Omental fat pad (tissue), 4 donors: Measurements from ENCODE around the gene ABL1. TPM values are rescaled to one million over a fixed set of nuclear protein-coding genes. Genes with fewer than 3 reads are reported as not detected.

Experiments used
- ATAC-seq: fragments of 150-250 bp; one replicate; pipeline ENCODE4 v1.9.1; 2016; ENCODE audit warnings: mild to moderate bottlenecking, moderate library complexity; ENCODE audit not compliant: low FRiP score
- DNase-seq: peaks from one replicate; pipeline ENCODE4 v3.0.0-alpha.2; 2019; ENCODE audit warnings: low spot score
- total RNA-seq, 4 donors: library from RNA; depleted of rRNA; stranded (reverse); fragments of >200 nt; gene quantifications; one replicate each; pipeline ENCODE4 v1.1.0, GENCODE V29; 2016
- TF ChIP-seq, protein P1 (sequence below), 3 donors: fragments of 450-650 bp; IDR thresholded peaks; one replicate each; pipeline ENCODE4 v1.5.1; 2016 to 2017; ENCODE audit warnings: antibody characterized with exemption in 3 of 3, mild to moderate bottlenecking in 3 of 3, moderate library complexity in 2 of 3

Gene ABL1
- total RNA-seq, 4 donors from 2014 or later = 48.8 to 82.8 (median 75.3) TPM

DNA sequence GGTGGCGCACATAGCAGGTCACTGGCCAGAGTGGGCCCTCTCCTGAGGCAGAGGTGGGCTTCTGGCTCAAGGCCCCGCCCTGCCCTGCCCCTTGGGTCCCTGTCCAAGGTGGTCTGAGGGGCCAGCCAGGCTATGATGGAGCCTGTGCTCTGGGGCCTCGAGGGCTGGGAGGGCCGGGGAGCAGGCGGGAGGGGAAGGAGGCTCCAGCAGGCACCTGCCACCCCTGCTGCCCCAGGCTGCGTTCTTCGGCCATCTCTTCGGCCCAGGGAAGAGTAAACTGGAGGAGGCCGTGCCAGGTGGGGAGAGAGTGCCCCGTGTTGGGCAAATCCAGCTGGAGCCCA, 89.4 kb downstream of the ABL1 start:
- TF ChIP-seq, protein P1, sequence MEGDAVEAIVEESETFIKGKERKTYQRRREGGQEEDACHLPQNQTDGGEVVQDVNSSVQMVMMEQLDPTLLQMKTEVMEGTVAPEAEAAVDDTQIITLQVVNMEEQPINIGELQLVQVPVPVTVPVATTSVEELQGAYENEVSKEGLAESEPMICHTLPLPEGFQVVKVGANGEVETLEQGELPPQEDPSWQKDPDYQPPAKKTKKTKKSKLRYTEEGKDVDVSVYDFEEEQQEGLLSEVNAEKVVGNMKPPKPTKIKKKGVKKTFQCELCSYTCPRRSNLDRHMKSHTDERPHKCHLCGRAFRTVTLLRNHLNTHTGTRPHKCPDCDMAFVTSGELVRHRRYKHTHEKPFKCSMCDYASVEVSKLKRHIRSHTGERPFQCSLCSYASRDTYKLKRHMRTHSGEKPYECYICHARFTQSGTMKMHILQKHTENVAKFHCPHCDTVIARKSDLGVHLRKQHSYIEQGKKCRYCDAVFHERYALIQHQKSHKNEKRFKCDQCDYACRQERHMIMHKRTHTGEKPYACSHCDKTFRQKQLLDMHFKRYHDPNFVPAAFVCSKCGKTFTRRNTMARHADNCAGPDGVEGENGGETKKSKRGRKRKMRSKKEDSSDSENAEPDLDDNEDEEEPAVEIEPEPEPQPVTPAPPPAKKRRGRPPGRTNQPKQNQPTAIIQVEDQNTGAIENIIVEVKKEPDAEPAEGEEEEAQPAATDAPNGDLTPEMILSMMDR (IDR thresholded peaks at IDR 0.05) = no peak
- no peak for DNase-seq
- no peak for ATAC-seq

DNA sequence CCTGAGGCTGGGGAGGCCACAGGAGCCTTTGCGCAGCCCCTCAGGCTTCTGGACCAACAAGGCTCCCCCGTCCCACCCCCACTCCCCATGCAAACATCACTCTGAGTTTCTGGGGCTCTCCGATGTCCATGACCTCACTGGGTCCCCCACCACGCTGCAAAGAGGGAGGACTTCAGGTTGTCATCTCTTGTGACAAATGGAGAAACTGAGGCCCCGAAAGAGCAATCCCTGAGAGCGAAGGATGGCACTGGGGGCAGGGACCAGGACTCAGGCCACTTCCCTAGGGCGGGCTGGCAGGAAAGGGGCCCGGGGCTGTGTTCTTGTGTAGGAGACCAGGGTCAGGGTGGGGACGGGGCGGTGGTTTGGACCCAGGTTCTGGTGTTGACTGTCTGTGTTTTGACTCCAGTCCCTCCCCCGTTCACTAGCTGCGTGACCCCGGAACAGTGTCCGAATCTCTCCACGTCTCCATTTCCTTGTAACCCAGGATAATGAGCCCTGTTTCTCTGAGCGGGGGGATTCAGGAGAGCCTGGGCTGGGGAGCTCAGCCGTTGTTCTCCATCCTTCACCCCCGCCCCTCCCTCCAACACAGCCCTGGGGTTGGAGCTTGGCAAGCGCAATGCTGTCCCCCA, 90.1 kb downstream of the ABL1 start:
- DNase-seq (no peak), ATAC-seq (no peak)
- TF ChIP-seq, protein P1 (IDR thresholded peaks at IDR 0.05) = no peak

DNA sequence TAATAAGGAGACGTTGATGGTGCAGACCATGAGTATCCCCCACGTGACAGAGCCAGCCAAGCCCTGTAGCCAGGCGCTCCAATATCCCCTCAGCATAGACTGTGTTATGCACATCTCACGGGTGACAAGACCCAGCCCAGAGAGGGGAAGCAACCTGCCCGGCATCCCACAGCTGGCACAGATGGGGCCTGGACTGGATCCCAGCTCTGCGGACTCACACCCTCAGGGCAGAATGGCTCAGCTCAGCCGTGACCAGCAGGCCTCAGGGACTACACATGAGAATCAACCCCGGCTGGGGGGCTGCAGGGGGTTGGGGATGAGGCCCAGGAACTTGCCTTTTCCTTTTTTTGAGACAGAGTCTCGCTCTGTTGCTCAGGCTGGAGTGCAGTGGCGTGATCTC, 92.3 kb downstream of the ABL1 start:
- TF ChIP-seq, protein P1 (IDR thresholded peaks at IDR 0.05) = no peak
- DNase-seq = no peak
- no peak for ATAC-seq

DNA sequence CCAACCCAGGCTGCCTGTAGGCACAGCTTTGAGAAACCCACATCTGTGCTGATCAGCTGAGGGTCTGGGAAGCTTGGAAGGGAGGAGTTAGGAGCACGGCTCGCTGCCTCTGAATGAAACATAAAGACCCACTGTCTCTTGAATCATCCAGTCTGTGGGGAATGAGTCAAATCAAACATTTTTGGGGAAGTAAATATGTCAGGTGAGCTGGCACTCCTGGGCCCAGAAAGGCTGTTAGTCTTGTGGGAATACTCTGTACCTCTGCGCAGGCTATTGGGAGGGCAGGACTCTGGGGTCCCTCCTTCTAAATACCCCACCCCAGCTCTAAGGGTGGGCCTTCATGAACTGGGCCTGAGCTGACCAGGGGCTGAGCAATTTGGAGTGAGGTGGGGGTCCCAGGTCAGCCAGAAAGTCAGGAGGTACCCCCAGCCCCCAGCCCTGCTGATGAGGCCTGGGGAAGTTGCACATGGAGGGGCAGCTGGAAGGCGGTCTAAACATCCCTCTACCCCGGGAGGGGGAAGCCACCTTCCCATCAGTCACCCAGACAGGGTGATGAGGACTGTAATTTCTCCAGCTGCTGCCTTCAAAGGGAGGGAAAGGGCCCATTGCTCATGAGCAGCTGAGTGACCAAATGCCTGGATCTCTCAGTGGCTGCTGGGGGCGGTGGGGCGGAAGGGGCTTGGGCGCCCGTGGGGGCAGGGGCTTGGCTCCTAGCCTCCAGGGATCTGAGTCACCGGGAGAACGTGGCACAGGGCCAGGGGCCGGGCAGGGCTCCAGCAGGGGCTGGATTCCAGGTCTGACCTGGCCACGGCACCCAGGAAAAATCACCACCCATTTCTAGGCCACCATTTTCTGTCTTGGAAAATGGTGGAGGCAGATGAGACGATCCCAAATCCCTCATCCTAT, 93.2 kb downstream of the ABL1 start:
- peak; percentile 68 for ATAC-seq
- TF ChIP-seq, protein P1 (IDR thresholded peaks at IDR 0.05) = no peak
- DNase-seq = no peak

DNA sequence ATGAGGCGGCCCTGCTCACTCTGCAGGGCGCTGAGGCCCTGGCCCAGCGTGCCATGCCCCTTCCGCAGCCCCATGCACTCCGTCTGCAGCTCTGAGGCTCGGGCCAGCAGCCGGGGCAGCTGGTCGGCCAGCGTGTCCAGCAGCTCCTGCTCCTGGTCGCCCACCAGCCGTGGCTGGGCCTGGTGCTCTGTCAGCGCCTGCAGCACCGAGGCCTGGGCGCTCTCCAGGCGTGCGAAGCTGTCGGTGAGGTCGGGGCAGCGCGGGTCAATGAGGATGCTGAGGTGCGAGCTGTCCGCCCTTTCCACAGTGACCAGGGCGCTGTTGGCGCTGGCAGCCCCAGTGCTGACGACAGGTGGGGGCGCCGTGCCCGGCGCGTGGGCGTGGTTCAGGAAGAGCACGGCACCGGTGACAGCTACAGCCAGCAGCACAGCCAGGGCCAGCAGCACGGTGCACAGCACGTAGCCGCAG, 94.6 kb downstream of the ABL1 start:
- ATAC-seq (no peak), DNase-seq (no peak)
- TF ChIP-seq, protein P1 (IDR thresholded peaks at IDR 0.05) = no peak

DNA sequence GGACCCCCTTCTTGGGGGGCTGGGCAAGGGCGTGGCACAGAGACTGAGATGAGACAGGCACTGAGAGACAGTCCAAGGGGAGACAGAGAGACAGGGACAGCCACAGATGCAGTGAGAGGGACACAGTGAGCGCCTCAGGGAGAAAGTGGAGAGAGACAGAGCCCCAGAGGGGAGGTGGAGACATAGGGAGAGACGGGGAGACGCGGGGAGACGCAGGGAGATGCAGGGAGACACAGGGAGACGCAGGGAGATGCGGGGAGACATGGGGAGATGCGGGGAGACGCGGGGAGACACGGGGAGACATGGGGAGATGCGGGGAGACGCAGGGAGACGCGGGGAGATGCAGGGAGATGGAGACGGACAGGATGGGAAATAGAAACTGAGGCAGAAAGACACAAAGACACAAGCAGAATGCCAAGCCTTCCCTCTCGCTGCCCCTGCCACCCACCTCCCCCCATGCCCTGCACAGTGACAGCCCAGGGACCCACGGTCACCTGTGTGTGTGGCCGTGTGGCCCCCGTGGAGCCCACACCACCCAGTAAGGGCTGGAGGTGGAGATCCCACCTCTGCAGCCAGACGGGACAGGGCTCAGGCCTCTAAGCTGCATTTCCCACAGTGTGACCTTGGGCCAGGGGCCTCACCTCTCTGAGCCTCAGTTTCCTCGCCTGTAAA, 95.2 kb downstream of the ABL1 start:
- TF ChIP-seq, protein P1 (IDR thresholded peaks at IDR 0.05) = no peak
- ATAC-seq = no peak
- DNase-seq = no peak
